ENCODE results near the gene KIF22.
A peak's percentile ranks its signal among the peaks of the same experiment; 100 is the strongest.
"Not testable (repeated sequence)": the region's sequence is repeated elsewhere in the genome, so short reads cannot be mapped to it uniquely, and the experiment has no call there.

KIF22 gene

GRCh38 chr16:29790949-29791844 lies 646 bp downstream of the KIF22 start:
- Histone ChIP-seq H3K9me3 (no peaks in the 10 kb centered on the region), H3K27me3 (no peaks in the 10 kb centered on the region), H3K27ac (peak overlapping the region; percentile 89), H3K36me3 (no peaks in the 10 kb centered on the region), H3K4me3 (ENCODE audit: low read depth in 1 of 2, low read length in 1 of 2) (peak overlapping the region; percentile 79 to 94), H3K4me1 (ENCODE audit: control insufficient read depth in 1 of 2, insufficient read depth in 1 of 2, low read depth in 1 of 2, low read length in 1 of 2) (peaks cover 38 to 51% of the 10 kb centered on the region in 2 experiments)
- no peak for TF ChIP-seq CTCF (IDR thresholded peaks at IDR 0.05)

GRCh38 chr16:29791845-29792807 lies 1.6 kb downstream of the KIF22 start:
- H3K4me3 ChIP-seq (ENCODE audit: low read depth in 1 of 2, low read length in 1 of 2) = peak overlapping the region in 1 of 2 experiments; percentile 94
- H3K27ac ChIP-seq = no peak overlapping the region
- H3K27me3 ChIP-seq = no peaks in the 10 kb centered on the region
- TF ChIP-seq CTCF (IDR thresholded peaks at IDR 0.05) = no peak
- no peaks in the 10 kb centered on the region for H3K9me3 ChIP-seq
- H3K36me3 ChIP-seq = no peaks in the 10 kb centered on the region
- H3K4me1 ChIP-seq (ENCODE audit: control insufficient read depth in 1 of 2, insufficient read depth in 1 of 2, low read depth in 1 of 2, low read length in 1 of 2) = peaks cover 38 to 51% of the 10 kb centered on the region in 2 experiments

- H3K4me1 ChIP-seq (ENCODE audit: control insufficient read depth in 1 of 2, insufficient read depth in 1 of 2, low read depth in 1 of 2, low read length in 1 of 2) = peaks cover 38 to 51% of the 10 kb centered on the region in 2 experiments
- H3K4me3 ChIP-seq (ENCODE audit: low read depth in 1 of 2, low read length in 1 of 2) = not testable (repeated sequence)
These were observed 2.6 kb downstream of the KIF22 start for GRCh38 chr16:29793153-29793552.

GRCh38 chr16:29794231-29794710 lies 3.7 kb downstream of the KIF22 start:
- TF ChIP-seq CTCF (IDR thresholded peaks at IDR 0.05) = no peak
- no peaks in the 10 kb centered on the region for H3K27me3 ChIP-seq
- H3K4me3 ChIP-seq (ENCODE audit: low read depth in 1 of 2, low read length in 1 of 2) = no peak overlapping the region
- H3K9me3 ChIP-seq = no peaks in the 10 kb centered on the region
- H3K27ac ChIP-seq = peak overlapping the region; percentile 61
- peaks cover 5% of the 10 kb centered on the region for H3K36me3 ChIP-seq
- H3K4me1 ChIP-seq (ENCODE audit: control insufficient read depth in 1 of 2, insufficient read depth in 1 of 2, low read depth in 1 of 2, low read length in 1 of 2) = peaks cover 35 to 50% of the 10 kb centered on the region in 2 experiments

More at GRCh38 chr16:29793153-29793552, 2.6 kb downstream of the KIF22 start:
- H3K36me3 ChIP-seq, H3K9me3 ChIP-seq, H3K27ac ChIP-seq, H3K27me3 ChIP-seq: not testable (repeated sequence)

- peaks cover 7% of the 10 kb centered on the region for H3K36me3 ChIP-seq
- TF ChIP-seq CTCF (IDR thresholded peaks at IDR 0.05) = no peak
- no peaks in the 10 kb centered on the region for H3K27me3 ChIP-seq
- no peaks in the 10 kb centered on the region for H3K9me3 ChIP-seq
- no peak overlapping the region for H3K4me3 ChIP-seq (ENCODE audit: low read depth in 1 of 2, low read length in 1 of 2)
- peaks cover 15 to 19% of the 10 kb centered on the region in 2 experiments for H3K4me1 ChIP-seq (ENCODE audit: control insufficient read depth in 1 of 2, insufficient read depth in 1 of 2, low read depth in 1 of 2, low read length in 1 of 2)
- peak overlapping the region; percentile 99 for H3K27ac ChIP-seq
These were observed 11.9 kb downstream of the KIF22 start for GRCh38 chr16:29802416-29802935.

Measured in neutrophil (primary cell).